ENCODE data around the gene WDR26.
"Not testable (repeated sequence)": the region's sequence is repeated elsewhere in the genome, so short reads cannot be mapped to it uniquely, and the experiment has no call there.

WDR26 gene

GRCh38 chr1:224353975-224354925 is 80.3 kb downstream of the WDR26 start:
- TF ChIP-seq CTCF (conservative IDR thresholded peaks at IDR 0.05), result no peak
- no peak for TF ChIP-seq ZFX (IDR thresholded peaks at IDR 0.05)
- no peak overlapping the region for H3K27ac ChIP-seq

- H3K27ac ChIP-seq, result not testable (repeated sequence)
Observed at GRCh38 chr1:224352436-224353085, 82.0 kb downstream of the WDR26 start.

- H3K27ac ChIP-seq, result not testable (repeated sequence)
Observed at GRCh38 chr1:224349716-224350115, 84.9 kb downstream of the WDR26 start.

GRCh38 chr1:224348137-224348536 is 86.5 kb downstream of the WDR26 start:
- H3K27ac ChIP-seq, result no peak overlapping the region
- TF ChIP-seq ZFX (IDR thresholded peaks at IDR 0.05) (no peak), CTCF (conservative IDR thresholded peaks at IDR 0.05) (no peak)

- no peak for TF ChIP-seq ZFX (IDR thresholded peaks at IDR 0.05)
- TF ChIP-seq CTCF (conservative IDR thresholded peaks at IDR 0.05), result no peak
- H3K27ac ChIP-seq, result no peak overlapping the region
Observed at GRCh38 chr1:224343679-224344078, 90.9 kb downstream of the WDR26 start.

GRCh38 chr1:224340453-224341384 is 93.9 kb downstream of the WDR26 start:
- not testable (repeated sequence) for H3K27ac ChIP-seq

- TF ChIP-seq CTCF (conservative IDR thresholded peaks at IDR 0.05) (no peak), ZFX (IDR thresholded peaks at IDR 0.05) (no peak)
Observed at GRCh38 chr1:224339442-224340033, 95.1 kb downstream of the WDR26 start.

GRCh38 chr1:224338150-224338838 is 96.3 kb downstream of the WDR26 start:
- no peak overlapping the region for H3K27ac ChIP-seq
- TF ChIP-seq ZFX (IDR thresholded peaks at IDR 0.05) (no peak), CTCF (conservative IDR thresholded peaks at IDR 0.05) (no peak)

More at GRCh38 chr1:224339442-224340033, 95.1 kb downstream of the WDR26 start:
- H3K27ac ChIP-seq, result no peak overlapping the region
